GM20431 (cell line): Measurements from ENCODE around the gene NOP53.
"Not testable (repeated sequence)": the region's sequence is repeated elsewhere in the genome, so short reads cannot be mapped to it uniquely, and the experiment has no call there.

ENCODE experiments used
- in situ Hi-C: fragments of 300-500 bp; cut with MseI, MboI; formaldehyde crosslinking; loops from one replicate; pipeline ENCODE4 v1.15.0; 2020; ENCODE audit warnings: low sequenced_read_pairs; ENCODE audit not compliant: unreplicated experiment

The NOP53 gene

DNA sequence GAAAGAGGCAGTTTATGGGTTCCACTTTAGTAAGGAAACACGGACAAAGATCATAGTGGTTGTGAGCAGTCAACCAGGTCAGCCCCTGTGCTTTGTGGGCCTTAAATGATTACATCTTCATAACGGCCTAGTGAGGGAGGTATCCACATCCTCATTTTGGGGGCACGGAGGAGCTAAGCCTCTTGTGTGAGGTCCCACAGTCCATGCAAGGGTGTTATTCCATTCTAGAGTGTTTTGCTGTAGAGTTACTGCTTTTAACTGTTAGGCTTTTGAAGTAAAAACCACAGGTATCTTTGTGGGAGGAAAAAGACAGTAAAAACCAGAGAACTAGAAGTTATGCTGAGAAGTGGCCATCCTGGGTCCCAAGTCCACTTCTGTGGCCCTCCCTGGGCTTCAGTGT, 4.0 kb downstream of the NOP53 start:
- in situ Hi-C loops = no loop called here

GRCh38 chr19:47750752-47751151, 5.4 kb downstream of the NOP53 start:
- in situ Hi-C loops = no loop called here

DNA sequence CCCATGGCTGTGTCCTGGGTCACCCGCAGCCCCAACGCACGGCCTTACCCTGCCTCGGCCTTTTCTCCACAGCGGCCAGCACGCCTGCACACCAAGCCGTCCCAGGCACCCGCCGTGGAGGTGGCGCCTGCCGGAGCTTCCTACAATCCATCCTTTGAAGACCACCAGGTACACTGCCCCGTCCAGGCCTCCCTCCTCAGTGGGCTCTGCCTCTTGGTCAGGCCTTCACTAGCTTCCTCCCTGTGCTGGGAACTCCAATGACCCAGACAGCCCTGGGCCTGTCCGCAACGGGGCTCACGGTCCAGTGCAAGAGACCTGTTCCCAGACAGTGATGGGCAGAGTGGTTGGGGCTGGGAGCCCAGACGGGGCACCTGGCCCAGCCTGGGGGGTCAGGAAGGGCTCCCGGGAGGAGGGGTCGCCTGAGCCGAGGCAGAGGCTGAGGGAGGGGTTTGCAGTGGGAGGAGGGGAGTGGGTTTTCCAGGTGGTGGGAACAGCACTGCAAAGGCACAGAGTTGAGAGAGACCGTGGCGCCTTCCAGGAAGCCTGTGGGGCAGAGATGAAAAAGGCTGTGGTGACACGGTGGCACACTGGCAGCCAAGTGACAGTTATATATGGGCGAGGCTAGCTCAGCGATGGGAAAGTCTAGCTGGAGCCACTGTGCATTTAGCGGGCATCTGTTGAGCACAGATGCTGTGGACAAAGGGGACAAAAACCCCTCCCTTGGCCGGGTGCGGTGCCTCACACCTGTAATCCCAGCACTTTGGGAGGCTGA, 7.3 kb downstream of the NOP53 start:
- in situ Hi-C loops = no loop called here

- in situ Hi-C loops = no loop called here
These were observed 9.1 kb downstream of the NOP53 start for GRCh38 chr19:47754206-47755064.

DNA sequence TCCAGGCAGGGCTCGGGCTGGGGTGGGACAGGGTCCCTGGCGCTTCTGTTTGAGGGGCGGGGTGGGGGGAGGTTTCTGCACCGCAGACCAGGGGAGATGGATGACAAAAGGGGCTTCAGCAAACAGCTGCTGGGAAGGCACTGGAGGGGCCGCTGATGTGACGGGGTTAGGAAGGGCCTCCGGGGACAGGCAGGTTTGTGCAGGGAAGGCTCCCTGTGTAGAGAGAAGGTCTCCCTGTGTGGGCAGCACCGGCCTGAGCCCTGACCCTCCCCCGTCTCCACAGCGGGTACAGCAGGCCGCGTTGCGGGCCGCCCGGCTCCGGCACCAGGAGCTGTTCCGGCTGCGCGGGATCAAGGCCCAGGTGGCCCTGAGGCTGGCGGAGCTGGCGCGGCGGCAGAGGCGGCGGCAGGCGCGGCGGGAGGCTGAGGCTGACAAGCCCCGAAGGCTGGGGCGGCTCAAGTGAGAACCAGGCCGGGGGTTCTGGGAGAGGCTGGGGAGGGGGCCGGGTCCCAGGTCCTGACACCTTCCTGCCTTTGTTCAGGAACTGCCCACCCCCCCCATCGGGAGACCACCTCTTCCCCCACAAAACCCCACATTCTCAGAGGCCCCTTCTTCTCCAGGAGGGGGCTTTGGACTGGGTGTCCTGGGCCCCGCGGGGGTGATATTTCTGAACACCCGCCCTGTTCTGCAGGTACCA, 9.9 kb downstream of the NOP53 start:
- in situ Hi-C loops = no loop called here

- in situ Hi-C loops = no loop called here
These were observed 10.6 kb downstream of the NOP53 start for GRCh38 chr19:47755762-47756626.

DNA sequence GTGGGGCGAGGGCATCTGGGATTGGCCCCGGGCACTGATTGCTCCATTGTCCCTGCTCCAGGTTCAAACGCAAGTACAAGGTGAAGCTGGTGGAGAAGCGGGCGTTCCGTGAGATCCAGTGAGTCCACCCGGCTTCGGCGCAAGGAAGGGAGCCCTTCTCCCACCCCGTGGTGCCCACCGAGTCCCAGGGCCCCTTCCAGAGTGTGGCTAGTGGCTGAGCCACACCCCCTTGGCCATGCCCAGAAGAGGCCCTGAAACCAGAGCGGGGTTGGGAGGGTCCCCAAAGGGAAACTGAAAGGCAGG, 11.2 kb downstream of the NOP53 start:
- in situ Hi-C loops = no loop called here

- in situ Hi-C loops = no loop called here
These were observed 11.7 kb downstream of the NOP53 start for GRCh38 chr19:47756953-47757608.

DNA sequence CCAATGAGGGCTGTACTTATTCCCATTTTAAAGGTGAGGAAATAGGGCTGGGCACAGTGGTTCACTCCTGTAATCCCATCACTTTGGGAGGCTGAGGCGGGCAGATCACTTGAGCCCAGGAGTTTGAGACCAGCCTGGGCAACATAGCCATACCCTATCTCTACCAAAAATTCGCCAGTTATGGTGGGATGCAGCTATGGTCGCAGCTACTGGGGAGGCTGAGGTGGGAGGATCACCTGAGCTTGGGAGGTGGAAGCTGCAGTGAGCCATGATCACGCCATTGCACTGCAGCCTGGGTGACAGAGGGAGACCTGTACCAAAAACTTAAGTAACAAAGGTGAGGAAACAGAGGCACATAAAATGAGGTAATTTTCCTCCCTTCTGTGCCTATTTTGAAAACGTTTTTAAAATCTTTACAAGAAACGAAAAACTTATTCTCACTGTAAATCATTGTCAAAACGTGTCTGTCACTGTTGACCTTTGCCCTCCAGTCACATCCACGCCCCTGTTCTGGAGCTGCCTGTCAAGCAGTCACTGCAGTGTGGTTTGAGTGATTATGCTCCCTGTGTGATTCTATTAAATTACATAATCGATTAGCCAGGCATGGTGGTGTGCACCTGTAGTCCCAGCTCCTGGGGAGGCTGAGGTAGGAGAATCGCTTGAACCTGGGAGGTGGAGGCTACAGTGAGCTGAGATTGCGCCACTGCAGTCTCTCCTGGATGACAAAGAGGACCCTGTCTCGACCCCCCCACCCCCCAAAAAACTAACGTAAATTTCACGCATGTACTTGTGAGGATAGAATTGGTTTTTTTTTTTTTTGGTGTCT, 12.5 kb downstream of the NOP53 start:
- in situ Hi-C loops = no loop called here

GRCh38 chr19:47758443-47758804, 13.1 kb downstream of the NOP53 start:
- in situ Hi-C loops = no loop called here

DNA sequence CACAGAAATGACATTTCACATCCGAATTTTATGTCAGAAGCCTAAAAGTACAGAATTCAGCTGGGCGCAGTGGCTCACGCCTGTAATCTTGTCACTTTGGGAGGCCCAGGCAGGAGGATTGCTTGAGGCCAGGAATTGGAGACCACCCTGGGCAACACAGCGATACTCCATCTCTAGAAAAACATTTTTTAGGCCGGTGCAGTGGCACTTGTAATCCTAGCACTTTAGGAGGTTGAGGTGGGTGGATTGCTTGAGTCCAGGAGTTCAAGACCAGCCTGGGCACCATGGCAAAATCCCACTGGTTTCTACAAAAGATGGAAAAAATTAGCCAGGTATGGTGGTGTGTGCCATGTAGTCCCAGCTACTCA, 15.3 kb downstream of the NOP53 start:
- in situ Hi-C loops = no loop called here

GRCh38 chr19:47761566-47761965, 16.2 kb downstream of the NOP53 start:
- in situ Hi-C loops = no loop called here

- in situ Hi-C loops = no loop called here
These were observed 16.8 kb downstream of the NOP53 start for GRCh38 chr19:47762151-47762550.

DNA sequence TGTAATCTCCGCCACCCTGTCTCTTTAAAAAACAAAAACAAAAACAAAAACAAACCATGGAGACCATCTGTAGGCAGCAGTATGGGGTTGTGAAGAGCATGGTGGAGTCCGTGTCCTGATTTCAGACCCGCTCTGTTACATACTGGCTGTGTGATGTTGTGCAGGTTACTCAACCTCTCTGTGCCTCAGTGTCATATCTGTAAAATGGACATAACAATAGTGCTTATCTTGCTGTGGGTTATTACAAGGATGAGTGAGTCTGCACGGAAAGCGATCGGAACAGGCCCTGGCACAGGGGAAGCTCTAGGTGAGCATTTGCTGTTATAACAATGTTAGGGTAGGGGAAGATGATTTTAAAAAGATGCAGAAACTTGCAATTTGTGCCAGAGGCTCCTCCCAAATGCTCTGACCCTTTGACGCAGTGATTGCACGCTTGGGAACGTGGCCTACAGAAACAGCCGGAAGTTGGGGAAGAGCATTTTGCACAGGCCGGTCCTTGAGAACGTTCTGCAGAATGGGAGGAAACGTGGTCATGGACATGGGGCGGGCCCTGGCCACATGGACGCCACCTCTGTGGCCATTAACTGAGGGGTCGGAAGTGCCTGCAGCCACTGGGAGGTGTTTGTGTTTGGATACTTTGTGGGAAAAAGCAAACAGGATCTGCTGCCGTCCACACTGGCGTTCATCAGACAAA, 17.4 kb downstream of the NOP53 start:
- in situ Hi-C loops = no loop called here

- in situ Hi-C loops = not testable (repeated sequence)
These were observed 19.4 kb downstream of the NOP53 start for GRCh38 chr19:47764705-47765104.

- in situ Hi-C loops = no loop called here
These were observed 20.4 kb downstream of the NOP53 start for GRCh38 chr19:47765523-47766358.

- in situ Hi-C loops = no loop called here
These were observed 20.9 kb downstream of the NOP53 start for GRCh38 chr19:47766359-47766620.

DNA sequence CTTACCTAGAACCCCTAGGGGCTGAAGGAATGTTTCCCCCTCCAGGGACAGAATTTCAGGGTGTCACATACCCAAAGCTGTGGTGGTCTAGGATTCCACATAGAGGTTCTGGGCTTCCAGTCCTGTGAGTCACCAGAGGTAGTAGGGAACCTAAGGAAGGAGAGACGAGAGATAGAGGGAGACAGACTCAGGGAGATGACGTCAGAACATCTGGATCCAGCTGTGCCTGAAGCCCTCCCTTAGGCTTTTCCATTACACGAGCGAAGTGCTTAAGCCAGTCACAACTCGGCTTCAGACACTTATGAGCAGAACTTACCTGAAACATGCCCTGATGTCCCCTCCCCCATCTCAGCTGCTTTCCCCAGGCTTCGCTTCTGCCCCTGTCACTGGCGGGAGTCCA, 21.3 kb downstream of the NOP53 start:
- in situ Hi-C loops = no loop called here
